H1 (cell line): ENCODE measurements around the gene MYL6B. TPM values are rescaled to one million over a fixed set of nuclear protein-coding genes. Genes with fewer than 3 reads are reported as not detected.

Experiments used
- EP300 ChIP-seq, 2 experiments: IDR thresholded peaks; 1 replicate in 1 of 2; 2 replicates in 1 of 2; pipeline ENCODE4 v1.6.1; 2011 to 2012; ENCODE audit warnings: low read depth in 2 of 2, low read length in 2 of 2, mild to moderate bottlenecking in 2 of 2, borderline replicate concordance in 1 of 2, inconsistent platforms in 1 of 2, moderate library complexity in 1 of 2
- MAFK ChIP-seq: IDR thresholded peaks from 2 replicates; pipeline ENCODE4 v1.6.1; 2012; ENCODE audit warnings: low read depth, mild to moderate bottlenecking, improper control_type of control experiment, low read length
- SIX5 ChIP-seq: IDR thresholded peaks from 2 replicates; pipeline ENCODE4 v1.6.1; 2011; ENCODE audit warnings: mild to moderate bottlenecking, low read depth, low read length
- polyA plus RNA-seq, 7 experiments: library from polyadenylated mRNA; depleted of rRNA in 3 of 7; stranded (reverse) in 5 of 7; unstranded in 2 of 7; fragments of >200 nt in 5 of 7; fragments of 200-250 nt in 2 of 7; gene quantifications; 1 replicate in 5 of 7; 2 replicates in 1 of 7; 4 replicates in 1 of 7; pipeline versions ENCODE4 v1.2.1 to v1.2.3, GENCODE V29; 2011 to 2013; ENCODE audit warnings: missing spikeins in 2 of 7, mixed read lengths in 2 of 7
- total RNA-seq: library from RNA; stranded (reverse); fragmentation: NEBNext Ultra II Directional; extraction: Animal tissue kit (Norgen Biotek cat#: 25700); gene quantifications from 2 replicates; pipeline ENCODE4 v1.2.1, GENCODE V29; 2021
- TF ChIP-seq, protein P1 (sequence below): IDR thresholded peaks from 2 replicates; pipeline ENCODE4 v1.6.1; 2011; ENCODE audit warnings: low read length, improper control_type of control experiment

Gene MYL6B
- total and polyA plus RNA-seq, 2 of the 8 experiments (the other 6 are each of a cell fraction or from before 2014, with no cell fraction given): 163 to 202 TPM

- TF ChIP-seq, protein P1, sequence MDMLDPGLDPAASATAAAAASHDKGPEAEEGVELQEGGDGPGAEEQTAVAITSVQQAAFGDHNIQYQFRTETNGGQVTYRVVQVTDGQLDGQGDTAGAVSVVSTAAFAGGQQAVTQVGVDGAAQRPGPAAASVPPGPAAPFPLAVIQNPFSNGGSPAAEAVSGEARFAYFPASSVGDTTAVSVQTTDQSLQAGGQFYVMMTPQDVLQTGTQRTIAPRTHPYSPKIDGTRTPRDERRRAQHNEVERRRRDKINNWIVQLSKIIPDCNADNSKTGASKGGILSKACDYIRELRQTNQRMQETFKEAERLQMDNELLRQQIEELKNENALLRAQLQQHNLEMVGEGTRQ: no peak
- TF ChIP-seq MAFK (no peak), SIX5 (no peak), EP300 (IDR thresholded peaks at IDR 0.05; ENCODE audit: borderline replicate concordance in 1 of 2, low read depth in 2 of 2, low read length in 2 of 2) (no peak)
Observed at GRCh38 chr12:56188778-56189098, 36.4 kb downstream of the MYL6B start (continued).
